RPMI7951 (cell line): Measurements from ENCODE around the gene TPO. TPM values are rescaled to one million over a fixed set of nuclear protein-coding genes. Genes with fewer than 3 reads are reported as not detected.
A peak's percentile ranks its signal among the peaks of the same experiment; 100 is the strongest.
"Not testable (repeated sequence)": the region's sequence is repeated elsewhere in the genome, so short reads cannot be mapped to it uniquely, and the experiment has no call there.

Experiments used
- DNase-seq: peaks from one replicate; pipeline ENCODE4 v3.0.0-alpha.2; 2012; ENCODE audit warnings: low read depth
- total RNA-seq: library from RNA; depleted of rRNA; stranded (reverse); fragments of >200 nt; shearing (Covaris generic); gene quantifications from 2 replicates; pipeline ENCODE4 v1.2.3, GENCODE V29; 2014

TPO gene
- total RNA-seq, 1 experiment from 2014 or later, result not detected

DNA sequence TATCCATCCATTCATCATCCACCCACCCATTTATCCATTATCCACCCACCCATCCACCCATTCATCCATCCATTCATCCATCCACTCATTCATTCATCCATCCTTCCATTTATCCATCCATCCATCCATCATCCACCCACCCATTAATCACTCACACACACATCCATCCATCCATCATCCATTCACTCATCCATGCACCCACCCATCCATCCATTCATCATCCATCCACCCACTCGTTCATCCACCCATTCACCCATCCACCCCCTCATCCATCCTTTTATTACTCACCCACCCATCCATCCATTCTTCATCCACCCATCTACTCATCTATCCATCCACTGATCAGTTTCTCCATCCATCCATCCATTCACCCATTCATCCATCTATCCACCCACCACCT lies 8.1 kb upstream of the TPO start:
- DNase-seq, result no peak

DNA sequence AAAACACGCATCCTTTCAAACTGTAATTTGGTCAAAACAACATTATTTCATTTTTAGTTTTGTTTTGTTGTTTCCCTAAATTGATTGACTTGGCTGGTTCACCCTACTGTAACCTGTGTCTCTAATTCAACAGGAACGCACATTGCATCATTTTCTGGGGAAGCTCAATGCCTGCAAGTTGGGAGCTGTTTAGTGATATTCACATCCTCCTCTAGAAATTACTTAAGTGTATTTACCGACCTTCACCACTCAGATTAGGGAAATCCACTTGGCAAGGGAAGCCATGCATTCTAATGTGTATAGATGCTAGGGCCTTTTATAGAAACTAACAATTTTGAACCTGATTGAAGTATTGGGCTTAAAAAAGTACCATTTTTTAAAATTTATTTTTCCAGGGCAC lies 7.3 kb upstream of the TPO start:
- DNase-seq, result no peak

DNA sequence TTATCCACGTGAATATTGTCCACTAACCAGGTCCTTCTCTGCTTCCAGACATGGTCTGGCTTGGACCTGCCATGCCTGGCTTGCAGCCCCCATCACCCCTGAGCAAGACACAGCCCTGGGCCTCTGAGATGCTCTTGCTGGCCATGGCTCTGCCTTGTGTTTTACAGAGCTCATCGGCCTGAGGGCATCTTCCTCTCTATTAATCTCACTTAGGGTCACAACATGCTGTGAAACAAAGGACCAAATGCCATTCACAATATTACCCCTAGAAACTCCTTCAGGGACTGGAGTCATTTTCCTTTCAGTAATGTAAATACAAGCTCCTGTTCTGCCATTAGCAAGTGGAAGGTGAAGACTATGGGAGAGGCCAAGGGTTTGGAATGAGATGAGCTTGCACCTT lies 6.8 kb upstream of the TPO start:
- no peak for DNase-seq

DNA sequence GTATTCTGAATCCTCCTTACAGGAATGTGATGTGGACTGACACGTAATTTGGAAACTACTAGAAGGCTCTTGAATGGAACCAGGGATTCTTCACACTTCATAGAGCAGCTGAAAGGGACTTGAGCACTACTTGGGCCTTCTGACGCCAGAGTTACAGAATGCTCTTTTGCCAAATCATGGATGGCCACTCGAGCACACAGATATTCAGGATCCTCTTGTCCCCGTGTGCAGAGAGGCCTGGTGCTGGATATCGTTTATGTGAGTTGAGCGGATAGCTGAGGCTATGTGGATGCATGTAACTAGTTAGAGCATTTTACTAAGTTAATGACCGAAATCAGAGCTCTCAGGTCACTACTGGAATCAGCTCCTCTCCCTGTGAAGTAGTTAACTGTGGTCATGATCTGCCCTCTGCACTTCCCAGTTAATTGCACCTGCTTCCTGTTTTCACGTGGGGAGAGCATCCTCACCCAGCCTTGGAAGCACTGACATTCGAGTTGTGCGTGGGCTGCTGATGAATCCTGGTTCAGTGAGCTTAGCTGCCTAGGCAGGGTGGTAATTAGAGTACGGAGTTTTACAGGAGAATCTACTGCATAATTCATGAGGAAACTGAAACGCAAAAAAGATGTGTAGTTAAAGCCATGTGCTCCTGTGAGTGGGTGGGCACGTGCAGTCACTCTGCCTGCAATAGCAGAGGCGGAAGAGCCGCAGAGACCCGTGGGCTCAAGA lies 5.2 kb upstream of the TPO start:
- DNase-seq, result no peak

DNA sequence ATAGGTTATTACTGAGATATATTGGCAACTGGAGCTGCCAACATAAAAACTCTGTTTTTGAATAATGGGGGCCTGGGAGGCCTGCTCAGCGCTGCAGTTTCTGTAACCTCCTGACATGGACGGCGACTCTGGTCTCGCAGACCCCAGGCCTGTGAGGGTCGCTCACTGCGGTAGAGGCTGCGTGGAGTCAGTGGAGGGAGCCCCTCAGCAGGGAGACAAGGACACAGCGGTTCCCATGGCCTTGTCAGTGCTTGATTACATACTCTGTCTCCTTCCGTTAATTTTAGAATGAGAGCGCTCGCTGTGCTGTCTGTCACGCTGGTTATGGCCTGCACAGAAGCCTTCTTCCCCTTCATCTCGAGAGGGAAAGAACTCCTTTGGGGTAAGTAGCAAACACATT lies 858 bp downstream of the TPO start:
- no peak for DNase-seq

DNA sequence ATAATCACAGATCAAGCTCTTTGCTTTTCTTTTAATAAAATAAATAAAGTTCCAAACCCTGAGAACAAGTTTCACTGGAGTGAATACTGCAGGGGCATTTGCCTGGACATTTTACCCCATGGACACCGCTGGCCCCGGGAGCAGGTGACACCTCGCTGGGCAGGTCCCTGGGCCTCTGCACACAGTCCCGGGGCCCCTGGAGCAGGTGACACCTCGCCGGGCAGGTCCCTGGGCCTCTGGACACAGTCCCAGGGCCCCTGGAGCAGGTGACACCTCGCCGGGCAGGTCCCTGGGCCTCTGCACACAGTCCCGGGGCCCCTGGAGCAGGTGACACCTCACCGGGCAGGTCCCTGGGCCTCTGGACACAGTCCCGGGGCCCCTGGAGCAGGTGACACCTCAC lies 1.6 kb downstream of the TPO start:
- not testable (repeated sequence) for DNase-seq

DNA sequence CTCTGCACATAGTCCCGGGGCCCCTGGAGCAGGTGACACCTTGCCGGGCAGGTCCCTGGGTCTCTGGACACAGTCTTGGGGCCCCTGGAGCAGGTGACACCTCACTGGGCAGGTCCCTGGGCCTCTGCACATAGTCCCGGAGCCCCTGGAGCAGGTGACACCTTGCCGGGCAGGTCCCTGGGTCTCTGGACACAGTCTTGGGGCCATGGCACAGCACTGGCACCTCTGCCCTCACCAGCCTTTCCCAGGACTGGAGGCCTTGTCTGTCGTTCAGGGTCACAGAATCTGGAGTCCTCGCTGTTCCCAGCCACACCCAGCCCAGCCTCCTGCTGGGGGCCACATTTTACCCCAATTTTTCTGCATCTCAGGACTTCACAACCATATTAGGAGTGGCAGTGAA lies 2.2 kb downstream of the TPO start:
- no peak for DNase-seq

DNA sequence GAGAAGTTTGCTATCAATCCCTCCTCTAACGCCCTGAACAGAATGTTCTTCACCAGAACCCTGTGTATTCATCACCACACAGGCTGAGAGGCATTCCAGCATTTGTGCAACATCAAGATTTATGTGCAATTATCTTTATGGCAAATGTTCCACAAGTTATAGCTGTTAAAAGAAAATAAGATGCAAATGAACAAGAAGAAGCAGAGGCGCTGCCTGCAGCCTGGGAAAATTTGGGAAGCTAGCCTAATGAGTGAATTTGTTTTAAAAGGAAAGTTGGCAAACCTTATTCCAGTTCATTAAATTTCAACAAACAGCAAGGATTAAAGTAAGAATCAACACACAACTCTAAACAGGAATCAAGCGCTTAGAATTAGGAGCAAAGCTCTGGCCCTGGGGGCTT lies 5.3 kb downstream of the TPO start:
- DNase-seq, result no peak

DNA sequence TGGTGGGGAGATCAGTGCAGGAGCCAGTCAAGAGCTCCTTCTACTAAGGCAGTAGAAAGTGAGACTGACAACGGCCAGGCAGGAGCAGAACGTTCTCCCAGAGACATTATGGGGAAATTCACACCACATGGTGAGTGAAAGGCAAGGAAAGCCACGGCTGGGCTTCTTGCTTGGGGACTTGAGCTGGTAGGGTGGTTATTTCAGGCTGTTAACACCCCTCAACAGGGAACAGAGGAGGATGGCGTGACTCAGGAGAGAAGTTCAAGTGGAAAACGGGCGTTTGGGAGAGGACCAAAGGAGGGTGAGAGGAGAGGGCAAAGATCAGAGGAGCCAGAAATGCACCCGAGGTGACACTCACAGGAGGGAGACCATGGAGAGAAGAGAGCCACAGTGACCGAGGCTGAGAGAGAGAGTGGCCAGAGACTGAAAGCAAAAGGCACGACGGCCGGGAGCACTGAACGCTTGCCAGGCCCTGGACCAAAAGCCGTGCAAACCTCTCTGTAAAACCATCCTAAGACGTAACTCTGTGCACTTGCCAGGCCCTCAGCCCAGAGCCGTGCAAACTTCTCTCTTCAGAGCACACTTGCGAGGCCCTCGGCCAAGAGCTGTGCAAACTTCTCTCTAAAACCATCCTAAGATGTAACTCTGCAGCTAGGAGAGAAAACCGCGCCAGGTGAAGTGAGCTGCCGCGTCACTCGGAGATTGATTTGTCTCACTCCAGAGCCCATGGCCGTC lies 7.7 kb downstream of the TPO start:
- DNase-seq, result no peak

DNA sequence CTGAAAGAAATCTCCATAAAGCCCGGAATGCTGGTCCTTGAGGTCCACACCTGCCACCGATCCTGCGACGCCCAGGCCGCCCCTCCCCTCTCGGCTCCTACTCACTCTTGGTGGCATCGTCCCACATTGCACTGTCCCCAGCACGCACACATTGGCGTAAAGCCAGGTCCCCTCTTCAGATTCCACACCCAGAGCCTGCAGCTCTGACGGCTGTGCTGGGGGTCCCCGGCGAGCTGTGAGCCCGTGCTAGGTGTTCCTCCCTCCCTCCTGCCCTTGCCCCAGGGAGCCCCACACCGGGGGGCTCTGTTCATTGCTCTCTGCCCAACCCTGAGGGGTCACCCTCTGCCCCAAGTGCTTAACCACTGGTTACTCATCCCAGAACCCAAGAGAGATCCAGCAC lies 8.5 kb downstream of the TPO start:
- no peak for DNase-seq

DNA sequence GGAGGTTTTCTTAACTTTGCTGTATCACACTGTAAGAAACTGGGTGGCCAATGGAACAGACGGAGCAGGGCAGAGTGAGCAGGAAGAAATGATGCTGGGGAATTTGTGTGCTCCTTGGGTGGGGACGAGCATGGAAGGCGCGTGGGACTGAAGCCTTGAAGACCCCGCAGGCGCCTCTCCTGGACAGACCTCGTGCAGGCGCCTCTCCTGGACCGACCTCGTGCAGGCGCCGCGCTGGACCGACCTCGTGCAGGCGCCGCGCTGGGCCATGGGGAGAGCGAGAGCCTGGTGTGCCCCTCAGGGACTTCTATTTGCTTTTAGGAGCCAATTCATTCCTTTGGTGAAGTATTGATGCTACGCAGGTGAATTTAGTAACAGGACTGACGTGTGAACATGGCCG lies 8.9 kb downstream of the TPO start:
- DNase-seq, result no peak

DNA sequence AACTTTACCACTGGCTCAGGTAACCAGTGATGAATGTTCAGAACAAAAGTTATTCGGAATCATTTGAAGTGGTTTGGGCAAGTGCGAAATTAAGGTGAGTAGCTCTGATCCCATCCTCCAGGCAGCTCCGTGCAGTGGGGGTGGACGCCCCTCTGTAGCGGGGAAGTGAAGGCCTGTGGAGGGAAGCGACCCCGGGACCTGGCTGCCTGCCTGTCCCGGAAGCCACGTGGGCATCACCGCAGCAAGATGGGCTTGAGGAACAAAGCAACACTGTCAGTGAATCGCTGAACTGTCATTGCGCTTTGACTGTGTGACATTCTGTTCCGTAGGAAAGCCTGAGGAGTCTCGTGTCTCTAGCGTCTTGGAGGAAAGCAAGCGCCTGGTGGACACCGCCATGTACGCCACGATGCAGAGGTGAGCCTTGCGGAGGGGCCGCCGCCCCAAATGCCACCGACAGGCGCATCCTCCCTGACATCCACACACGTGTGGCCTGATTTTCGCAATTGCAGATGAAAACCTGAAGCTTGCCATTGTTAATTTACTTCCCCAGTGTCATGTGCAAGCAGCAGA lies 9.5 kb downstream of the TPO start:
- DNase-seq, result no peak

DNA sequence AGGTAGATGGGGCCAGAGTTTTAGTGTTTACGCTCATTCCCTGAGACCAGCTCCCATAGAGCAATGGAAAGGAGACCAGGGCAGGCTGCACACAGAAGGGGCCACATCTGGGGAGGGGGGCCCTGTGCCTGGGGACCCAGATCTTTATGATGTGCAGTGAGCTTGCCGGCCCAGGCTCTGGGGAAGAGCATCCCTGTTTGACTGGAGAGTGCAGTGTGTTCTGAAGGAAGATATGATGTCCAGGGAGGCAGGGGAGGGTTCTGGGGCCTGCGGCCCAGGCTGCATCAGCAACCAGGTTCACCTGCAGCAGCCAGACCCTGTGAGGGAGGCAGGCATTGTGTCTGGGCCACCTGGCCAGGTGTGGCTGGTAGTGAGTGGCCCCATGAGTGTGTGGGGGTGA lies 13.8 kb downstream of the TPO start:
- DNase-seq, result no peak

DNA sequence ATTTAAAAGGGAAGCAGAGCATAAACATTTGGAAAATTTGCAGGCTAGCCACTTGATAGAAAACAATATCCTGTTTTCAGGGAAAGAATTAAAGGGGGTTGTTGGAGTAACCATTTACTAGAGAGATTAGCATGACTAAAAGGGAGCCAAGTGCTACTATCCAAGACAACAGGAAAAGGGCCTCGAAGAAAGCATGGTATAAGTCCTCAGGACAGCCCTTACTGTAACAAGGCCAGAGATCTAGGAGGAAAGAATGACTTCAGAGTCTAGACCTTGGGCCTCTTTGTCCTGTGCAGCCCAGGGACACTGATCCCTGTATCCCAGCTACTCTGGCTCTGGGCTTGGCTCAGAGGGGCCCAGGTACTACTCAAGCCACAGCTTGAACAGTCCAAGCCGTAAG lies 16.6 kb downstream of the TPO start:
- DNase-seq, result no peak

DNA sequence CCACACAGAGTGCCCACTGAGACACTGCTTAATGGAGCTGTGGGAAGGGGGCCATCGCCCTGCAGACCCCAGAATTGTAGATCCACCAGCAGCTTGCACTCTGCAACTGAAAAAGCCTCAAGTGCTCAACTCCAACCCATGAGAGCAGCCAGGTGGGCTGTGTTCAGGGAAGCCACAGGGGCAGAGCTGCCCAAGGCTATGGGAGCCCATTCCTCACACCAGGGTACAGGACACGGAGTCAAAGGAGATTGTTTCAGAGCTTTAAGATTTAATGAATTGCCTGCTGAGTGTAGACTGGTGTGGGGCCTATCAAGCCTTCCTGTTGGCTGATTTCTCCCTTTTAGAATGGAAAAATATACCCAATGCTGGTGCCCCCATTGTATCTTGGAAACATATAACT lies 17.2 kb downstream of the TPO start:
- DNase-seq, result no peak

DNA sequence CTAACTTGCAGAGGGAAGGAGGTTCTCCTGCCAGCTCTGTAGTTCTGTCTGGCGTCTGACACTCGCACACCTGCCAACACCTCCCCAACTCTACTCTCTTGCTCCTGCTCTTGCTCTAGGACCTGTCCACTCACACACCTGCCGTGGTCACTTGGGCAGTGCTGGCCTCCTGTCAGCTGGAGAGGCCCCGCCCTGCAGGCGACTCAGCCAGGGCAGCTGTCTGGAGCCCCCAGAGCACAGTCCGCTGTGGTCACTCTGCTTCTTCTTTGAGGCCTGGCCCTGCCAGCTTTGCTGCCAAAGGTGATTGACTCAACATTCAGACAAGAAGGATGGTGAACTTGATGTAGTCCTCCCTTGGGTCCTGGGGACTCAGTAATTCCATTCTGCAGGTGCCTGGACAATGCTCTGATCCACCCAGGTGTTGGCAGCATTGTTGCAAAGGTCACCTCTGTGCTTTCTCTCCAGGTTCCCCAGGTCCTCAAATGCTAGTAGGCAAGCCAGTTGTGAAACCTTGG lies 18.7 kb downstream of the TPO start:
- no peak for DNase-seq

DNA sequence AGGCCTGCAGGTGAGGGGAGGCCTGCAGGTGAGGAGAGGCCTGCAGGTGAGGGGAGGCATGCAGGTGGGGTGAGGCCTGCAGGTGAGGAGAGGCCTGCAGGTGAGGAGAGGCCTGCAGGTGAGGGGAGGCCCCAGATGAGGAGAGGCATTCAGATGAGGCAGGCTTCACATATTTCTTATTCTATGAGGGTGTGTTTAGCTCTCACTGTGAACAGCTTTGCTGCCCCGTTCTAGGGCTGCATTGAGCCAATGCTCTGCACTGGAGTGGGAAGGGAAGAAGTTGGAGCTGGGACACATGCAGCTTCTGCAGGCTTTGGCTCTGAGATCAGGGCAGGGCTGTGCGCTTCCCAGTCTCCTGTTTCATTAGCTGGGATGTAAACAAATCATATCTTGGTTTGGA lies 19.5 kb downstream of the TPO start:
- DNase-seq, result no peak

DNA sequence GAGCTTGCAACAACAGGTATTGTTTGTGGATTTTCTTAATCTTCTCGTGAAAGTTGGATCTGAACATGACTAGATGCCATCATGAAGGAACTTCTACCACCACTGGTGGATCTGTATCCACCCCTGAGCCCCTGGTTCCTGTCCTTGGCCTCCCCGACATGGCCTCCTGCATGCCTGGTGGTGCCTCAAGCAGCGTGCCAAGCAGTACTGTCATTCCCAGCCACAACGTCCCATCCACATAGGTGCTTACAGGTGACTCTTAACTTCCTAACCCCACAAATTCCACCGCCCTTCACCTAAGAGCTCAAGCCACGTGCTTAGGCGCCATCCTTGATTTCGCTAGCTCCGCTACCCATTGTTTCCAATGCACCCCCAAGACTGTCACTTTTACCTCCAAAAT lies 23.1 kb downstream of the TPO start:
- DNase-seq, result no peak

DNA sequence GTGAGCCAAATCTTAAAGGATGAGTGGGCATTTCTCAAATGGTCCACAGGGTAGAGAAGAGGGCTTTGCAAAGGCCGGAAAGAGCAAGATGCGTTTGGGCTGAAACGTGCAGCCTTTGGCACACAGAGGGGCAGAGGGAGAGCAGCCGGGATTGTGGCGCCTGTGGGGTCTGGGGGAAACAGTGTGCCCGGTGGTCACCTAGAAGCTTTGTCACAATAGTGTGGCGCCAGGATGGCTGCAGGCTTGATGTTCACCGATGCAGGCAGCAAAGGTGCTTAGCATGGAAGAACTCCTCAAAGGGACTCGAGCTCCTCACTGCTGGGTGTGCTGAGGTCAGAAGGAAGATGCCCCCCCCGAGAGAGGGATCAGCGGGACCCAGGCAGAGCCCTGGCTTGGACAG lies 23.8 kb downstream of the TPO start:
- no peak for DNase-seq

DNA sequence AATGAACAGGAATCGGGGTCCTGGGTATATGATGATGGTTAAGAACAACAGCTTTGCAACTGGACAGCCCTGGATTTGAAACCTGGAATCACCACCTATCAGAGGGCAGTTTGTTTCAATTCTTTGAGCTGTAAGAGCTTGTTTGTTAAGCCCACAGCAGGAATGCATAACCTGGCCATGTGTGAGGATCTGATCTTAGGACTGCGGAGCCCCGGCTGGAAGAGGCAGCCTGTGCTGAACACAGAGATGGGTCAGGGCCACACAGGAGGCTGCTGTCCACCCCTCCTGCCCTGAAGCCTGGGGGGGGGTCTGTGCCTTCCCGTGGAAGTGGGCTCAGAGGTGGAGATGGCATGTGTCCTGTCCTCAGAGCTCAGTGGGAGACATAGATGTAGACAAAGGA lies 24.3 kb downstream of the TPO start:
- DNase-seq, result no peak

DNA sequence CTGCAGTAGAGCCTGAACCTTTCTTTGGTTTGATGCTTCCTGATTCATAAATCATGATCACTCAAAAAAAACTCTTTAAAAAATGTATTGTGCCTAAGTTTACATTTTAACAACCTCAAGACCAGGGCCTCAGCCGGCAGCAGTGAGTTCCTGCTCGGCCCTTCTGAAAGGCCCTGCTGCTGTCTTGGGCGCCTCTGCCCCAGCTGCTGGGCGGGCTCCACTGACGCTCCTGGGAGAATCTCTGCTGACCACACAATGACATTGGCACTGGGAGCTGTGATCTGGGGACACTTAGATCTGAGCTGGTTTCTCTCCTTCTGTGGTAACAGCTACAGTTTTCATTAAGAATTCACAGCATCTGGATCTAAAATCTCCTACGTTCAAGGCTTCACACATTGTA lies 25.7 kb downstream of the TPO start:
- no peak for DNase-seq

DNA sequence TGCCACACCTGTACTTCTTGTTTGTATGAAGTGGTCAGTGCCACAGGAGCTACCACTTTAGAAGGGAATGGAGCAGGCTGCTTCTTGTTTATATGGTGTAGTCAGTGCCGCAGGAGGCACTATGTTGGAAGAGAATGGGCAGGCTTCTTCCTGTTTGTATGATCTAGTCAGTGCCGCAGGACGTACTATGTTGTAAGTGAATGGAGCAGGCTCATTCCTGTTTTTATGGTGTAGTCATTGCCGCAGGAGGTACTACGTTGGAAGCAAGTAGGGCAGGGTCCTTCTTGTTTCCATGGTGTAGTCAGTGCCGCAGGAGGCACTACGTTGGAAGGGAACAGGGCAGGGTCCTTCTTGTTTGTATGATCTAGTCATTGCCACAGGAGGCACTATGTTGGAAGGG lies 27.3 kb downstream of the TPO start:
- DNase-seq, result no peak

DNA sequence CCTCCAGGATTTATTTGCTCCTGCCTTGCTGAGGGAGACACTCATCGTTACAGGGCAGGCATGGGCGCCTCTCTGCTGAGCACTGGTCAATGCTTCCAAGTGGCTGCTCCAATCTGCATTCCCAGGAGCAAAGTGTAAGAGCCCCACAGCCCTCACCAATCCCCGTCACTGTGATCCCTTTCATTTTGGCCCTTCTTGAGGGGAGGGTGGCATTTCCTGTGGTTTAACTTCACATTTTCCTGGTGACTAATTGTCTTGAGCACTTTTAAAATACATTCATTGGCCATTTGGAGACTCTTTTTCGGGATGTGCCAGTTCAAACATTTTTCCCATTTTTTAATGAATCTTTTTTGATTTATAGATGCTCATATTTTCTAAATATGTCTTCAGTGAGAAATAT lies 33.0 kb downstream of the TPO start:
- DNase-seq, result peak; percentile 54
